SK-N-SH (cell line): ENCODE measurements around the gene SCAF1. TPM values are rescaled to one million over a fixed set of nuclear protein-coding genes. Genes with fewer than 3 reads are reported as not detected.

Source experiments
- CTCF ChIA-PET: fragments of 300-600, 350-600 bp; formaldehyde crosslinking; extraction: SDS; loops from one replicate; lab custom pipeline; 2021; lab: Yijun Ruan, JAX
- POLR2A ChIA-PET: fragments of 350-600 bp; sonication (Branson Sonifier 250); formaldehyde crosslinking; extraction: SDS; loops from one replicate; lab custom pipeline; 2020; ENCODE audit warnings: antibody characterized with exemption, inconsistent platforms; lab: Yijun Ruan, JAX
- DNase-seq: peaks from one replicate; pipeline ENCODE4 v3.0.0; 2012
- H2AFZ ChIP-seq: fragments of 200-600 bp; sonication (generic); 2 replicates; pipeline ENCODE4 v1.8.1; 2016; ENCODE audit warnings: antibody characterized with exemption, mild to moderate bottlenecking, low read depth
- H3F3A ChIP-seq: fragments of 200-600 bp; sonication (generic); replicated peaks from 2 replicates; pipeline ENCODE3; 2016; ENCODE audit warnings: antibody characterized with exemption, mild to moderate bottlenecking; ENCODE audit not compliant: insufficient read depth
- H3K27ac ChIP-seq, 2 experiments: fragments of 200-500 bp in 1 of 2; fragments of 200-600 bp in 1 of 2; sonication (Bioruptor generic) in 1 of 2; sonication (generic), shearing (Covaris generic) in 1 of 2; 2 replicates each; pipeline versions ENCODE4 v1.5.1 to v1.6.1; 2014 to 2016; ENCODE audit warnings: low read depth in 2 of 2, inconsistent platforms in 1 of 2, low read length in 1 of 2, mild to moderate bottlenecking in 1 of 2, mixed read lengths in 1 of 2
- H3K27me3 ChIP-seq: fragments of 200-600 bp; sonication (generic), shearing (Covaris generic); 2 replicates; pipeline ENCODE4 v1.6.1; 2016; ENCODE audit warnings: mixed run types; ENCODE audit not compliant: insufficient read depth
- H3K36me3 ChIP-seq, 2 experiments: fragments of 200-500 bp in 1 of 2; fragments of 200-600 bp in 1 of 2; sonication (Bioruptor generic) in 1 of 2; sonication (generic) in 1 of 2; replicated peaks in 1 of 2; 2 replicates each; pipeline versions ENCODE3 to v1.5.1; 2014 to 2016; ENCODE audit warnings: low read length in 1 of 2, mild to moderate bottlenecking in 1 of 2; ENCODE audit not compliant: insufficient read depth in 2 of 2, control insufficient read depth in 1 of 2
- H3K4me1 ChIP-seq, 2 experiments: fragments of 200-500 bp in 1 of 2; fragments of 200-600 bp in 1 of 2; sonication (Bioruptor generic) in 1 of 2; sonication (generic), shearing (Covaris generic) in 1 of 2; 2 replicates each; pipeline versions ENCODE4 v1.5.1 to v1.6.1; 2014 to 2016; ENCODE audit warnings: low read depth in 1 of 2, low read length in 1 of 2, mixed run types in 1 of 2; ENCODE audit not compliant: insufficient read depth in 2 of 2, control insufficient read depth in 1 of 2
- H3K4me2 ChIP-seq: fragments of 200-600 bp; sonication (generic), shearing (Covaris generic); 2 replicates; pipeline ENCODE4 v1.6.1; 2017; ENCODE audit warnings: mixed run types
- H3K4me3 ChIP-seq, 2 experiments: fragments of 200-500 bp in 1 of 2; fragments of 200-600 bp in 1 of 2; sonication (Bioruptor generic) in 1 of 2; sonication (generic), shearing (Covaris generic) in 1 of 2; 2 replicates each; pipeline versions ENCODE4 v1.5.1 to v1.8.1; 2014 to 2016; ENCODE audit warnings: low read depth in 2 of 2, inconsistent platforms in 1 of 2, low read length in 1 of 2, mild to moderate bottlenecking in 1 of 2, mixed read lengths in 1 of 2, moderate library complexity in 1 of 2
- H3K79me2 ChIP-seq: fragments of 200-600 bp; sonication (generic); 2 replicates; pipeline ENCODE4 v1.8.1; 2017; ENCODE audit warnings: mild to moderate bottlenecking; ENCODE audit not compliant: insufficient read depth
- H3K9ac ChIP-seq: fragments of 200-600 bp; sonication (generic); 2 replicates; pipeline ENCODE4 v1.6.1; 2017; ENCODE audit warnings: mixed run types
- H3K9me2 ChIP-seq: fragments of 200-600 bp; sonication (generic); 2 replicates; pipeline ENCODE4 v1.6.1; 2017; ENCODE audit warnings: mixed run types
- H3K9me3 ChIP-seq: fragments of 200-600 bp; sonication (generic); 2 replicates; pipeline ENCODE4 v1.6.1; 2017; ENCODE audit warnings: mixed run types, mild to moderate bottlenecking, moderate library complexity
- H4K20me1 ChIP-seq: fragments of 200-600 bp; sonication (generic); 2 replicates; pipeline ENCODE4 v1.6.1; 2017; ENCODE audit warnings: mild to moderate bottlenecking, mixed run types; ENCODE audit not compliant: insufficient read depth
- ELF1 ChIP-seq: IDR thresholded peaks from 2 replicates; pipeline ENCODE4 v1.4.0; 2012
- EZH2phosphoT487 ChIP-seq: fragments of 200-600 bp; sonication (generic); IDR thresholded peaks from 2 replicates; pipeline ENCODE4 v1.6.1; 2017; ENCODE audit warnings: low read depth, mixed run types, mild to moderate bottlenecking, antibody characterized with exemption, moderate library complexity, borderline replicate concordance
- FOXJ3 ChIP-seq: sonication (generic); formaldehyde crosslinking; IDR thresholded peaks from 2 replicates; pipeline ENCODE4 v1.5.1; 2020; ENCODE audit warnings: mild to moderate bottlenecking, missing genetic modification reagents
- GABPA ChIP-seq: IDR thresholded peaks from 2 replicates; pipeline ENCODE4 v1.4.0; 2012; ENCODE audit warnings: low read depth, mild to moderate bottlenecking
- GATA2 ChIP-seq: sonication (generic); formaldehyde crosslinking; IDR thresholded peaks from 2 replicates; pipeline ENCODE4 v1.5.0; 2020; ENCODE audit warnings: mild to moderate bottlenecking, missing genetic modification reagents
- JUND ChIP-seq: IDR thresholded peaks from 2 replicates; pipeline ENCODE4 v1.4.0; 2012
- NFIC ChIP-seq: IDR thresholded peaks from 2 replicates; pipeline ENCODE4 v1.4.0; 2012; ENCODE audit warnings: borderline replicate concordance
- NRF1 ChIP-seq: IDR thresholded peaks from 2 replicates; pipeline ENCODE4 v1.6.1; 2012; ENCODE audit warnings: low read depth, mild to moderate bottlenecking, low read length
- RCOR1 ChIP-seq: fragments of 150-350 bp; IDR thresholded peaks from 2 replicates; pipeline ENCODE4 v1.6.1; 2017; ENCODE audit warnings: antibody characterized with exemption, low read length
- REST ChIP-seq: IDR thresholded peaks from 2 replicates; pipeline ENCODE4 v1.6.1; 2012; ENCODE audit warnings: mild to moderate bottlenecking, low read depth, low read length, moderate library complexity
- RFX5 ChIP-seq: IDR thresholded peaks from 2 replicates; pipeline ENCODE4 v1.6.1; 2012; ENCODE audit warnings: mild to moderate bottlenecking, improper control_type of control experiment, low read length
- SMC3 ChIP-seq: IDR thresholded peaks from 2 replicates; pipeline ENCODE4 v1.6.1; 2012; ENCODE audit warnings: low read depth, low read length, improper control_type of control experiment
- TCF12 ChIP-seq: IDR thresholded peaks from 2 replicates; pipeline ENCODE4 v1.4.0; 2012
- TEAD4 ChIP-seq: IDR thresholded peaks from 2 replicates; pipeline ENCODE4 v1.4.0; 2012; ENCODE audit warnings: mild to moderate bottlenecking, borderline replicate concordance; ENCODE audit not compliant: insufficient read depth
- USF2 ChIP-seq: fragments of 150-350 bp; IDR thresholded peaks from 2 replicates; pipeline ENCODE4 v1.6.1; 2017; ENCODE audit warnings: antibody characterized with exemption, low read length, low read depth, borderline replicate concordance
- YY1 ChIP-seq: IDR thresholded peaks from 2 replicates; pipeline ENCODE4 v1.4.0; 2012; ENCODE audit warnings: low read depth, mild to moderate bottlenecking
- ZBTB33 ChIP-seq: IDR thresholded peaks from 2 replicates; pipeline ENCODE4 v1.4.0; 2012; ENCODE audit warnings: low read depth, borderline replicate concordance
- WGBS: methylation state at CpG from one replicate; pipeline ENCODE4 v1.1.6; 2017; ENCODE audit warnings: low lambda C conversion rate; 5-methylcytosine and 5-hydroxymethylcytosine counted together
- polyA plus RNA-seq, 3 experiments: library from polyadenylated mRNA; depleted of rRNA; stranded (reverse); fragments of >200 nt; gene quantifications; 2 replicates each; pipeline ENCODE4 v1.2.3, GENCODE V29; 2012

The SCAF1 gene
- polyA plus RNA-seq, 1 of the 3 experiments (the other 2 are of a cell fraction) = 9.5 TPM

GRCh38 chr19:49645592-49645991 is 3.6 kb downstream of the SCAF1 start:
- H3K9ac ChIP-seq = no peak overlapping the region
- no peak for DNase-seq
- no peaks in the 10 kb centered on the region for H3K9me2 ChIP-seq
- H3F3A ChIP-seq = peaks cover 9% of the 10 kb centered on the region
- peaks cover 29 to 40% of the 10 kb centered on the region in 2 experiments for H3K36me3 ChIP-seq
- H3K79me2 ChIP-seq = peaks cover 90% of the 10 kb centered on the region
- TF ChIP-seq RFX5 (no peak), ELF1 (no peak), JUND (no peak), ZBTB33 (no peak), GATA2 (CRISPR knock-in tag) (no peak), FOXJ3 (no peak), YY1 (no peak), REST (no peak), USF2 (no peak), NFIC (no peak), TCF12 (no peak), TEAD4 (no peak), GABPA (no peak), SMC3 (no peak), EZH2phosphoT487 (no peak), NRF1 (no peak), RCOR1 (no peak)
- H2AFZ ChIP-seq = no peak overlapping the region
- no peak overlapping the region for H3K4me3 ChIP-seq
- POLR2A ChIA-PET = interaction anchor here (1.7 kb wide), 1 partner anchor 18 kb away, joined by 7 read pairs; no protein-coding TSS in a partner anchor
- CTCF ChIA-PET = interaction anchor here (0.9 to 1.1 kb wide), 2 partner anchors 20 to 27 kb away, joined by 3 to 6 read pairs; partner anchors contain the start of genes BCL2L12 and IRF3
- H3K27ac ChIP-seq = no peak overlapping the region
- no peaks in the 10 kb centered on the region for H3K27me3 ChIP-seq
- H3K4me2 ChIP-seq = no peak overlapping the region
- H4K20me1 ChIP-seq = peaks cover 19% of the 10 kb centered on the region
- WGBS = 98% methylated on average over 11 of the region's 11 CpGs
- H3K9me3 ChIP-seq = no peaks in the 10 kb centered on the region
- H3K4me1 ChIP-seq = peaks cover 8 to 25% of the 10 kb centered on the region in 2 experiments
